WTC11 (cell line): Measurements from ENCODE around the gene PEAK3.

Source experiments
- JUN ChIP-seq: sonication (generic); formaldehyde crosslinking; IDR thresholded peaks from 2 replicates; pipeline ENCODE4 v1.8.0; 2023; ENCODE audit warnings: mild to moderate bottlenecking, missing genetic modification reagents
- TEAD1 ChIP-seq: sonication (generic); formaldehyde crosslinking; IDR thresholded peaks from 2 replicates; pipeline ENCODE4 v1.8.0; 2022; ENCODE audit warnings: mild to moderate bottlenecking, missing genetic modification reagents
- TEAD4 ChIP-seq: sonication (generic); formaldehyde crosslinking; IDR thresholded peaks from 2 replicates; pipeline ENCODE4 v1.8.0; 2022; ENCODE audit warnings: mild to moderate bottlenecking, missing genetic modification reagents
- TF ChIP-seq, protein P1 (sequence below): fragments of 200-600 bp; IDR thresholded peaks from 2 replicates; pipeline ENCODE4 v1.8.0; 2022; ENCODE audit warnings: antibody characterized with exemption
- TF ChIP-seq, protein P2 (sequence below): sonication (generic); formaldehyde crosslinking; IDR thresholded peaks from 2 replicates; pipeline ENCODE4 v1.8.1; 2022; ENCODE audit warnings: missing genetic modification reagents, borderline replicate concordance
- TF ChIP-seq, protein P3 (sequence below): sonication (generic); formaldehyde crosslinking; IDR thresholded peaks from 2 replicates; pipeline ENCODE4 v1.8.1; 2023; ENCODE audit warnings: mild to moderate bottlenecking, missing genetic modification reagents, borderline replicate concordance
- TF ChIP-seq, protein P4 (sequence below): sonication (generic); formaldehyde crosslinking; conservative IDR thresholded peaks from 2 replicates; pipeline ENCODE4 v1.8.1; 2022; ENCODE audit warnings: mild to moderate bottlenecking, missing genetic modification reagents

DNA sequence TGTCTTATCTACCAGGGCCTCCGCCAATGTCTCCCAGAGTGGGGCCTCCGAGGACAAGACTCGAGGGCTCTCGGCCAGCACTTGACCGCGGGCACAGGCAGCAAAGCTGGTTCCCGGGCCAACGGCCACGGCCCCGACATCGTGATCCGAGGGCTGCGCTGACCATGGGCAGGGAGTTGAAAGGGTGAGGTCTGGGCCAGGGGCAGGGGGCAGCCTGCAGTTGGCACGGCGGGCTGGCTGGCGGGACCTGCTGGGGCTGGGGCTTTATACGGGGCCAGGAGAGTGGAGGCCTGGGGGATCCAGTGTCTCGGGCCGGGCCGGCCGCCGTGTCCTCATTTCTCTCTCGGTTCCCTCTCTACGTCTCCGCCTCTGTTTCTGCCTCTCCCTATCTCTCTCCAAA lies 35.8 kb upstream of the PEAK3 start:
- TF ChIP-seq TEAD4 (CRISPR knock-in tag): no peak
- TF ChIP-seq, protein P1, sequence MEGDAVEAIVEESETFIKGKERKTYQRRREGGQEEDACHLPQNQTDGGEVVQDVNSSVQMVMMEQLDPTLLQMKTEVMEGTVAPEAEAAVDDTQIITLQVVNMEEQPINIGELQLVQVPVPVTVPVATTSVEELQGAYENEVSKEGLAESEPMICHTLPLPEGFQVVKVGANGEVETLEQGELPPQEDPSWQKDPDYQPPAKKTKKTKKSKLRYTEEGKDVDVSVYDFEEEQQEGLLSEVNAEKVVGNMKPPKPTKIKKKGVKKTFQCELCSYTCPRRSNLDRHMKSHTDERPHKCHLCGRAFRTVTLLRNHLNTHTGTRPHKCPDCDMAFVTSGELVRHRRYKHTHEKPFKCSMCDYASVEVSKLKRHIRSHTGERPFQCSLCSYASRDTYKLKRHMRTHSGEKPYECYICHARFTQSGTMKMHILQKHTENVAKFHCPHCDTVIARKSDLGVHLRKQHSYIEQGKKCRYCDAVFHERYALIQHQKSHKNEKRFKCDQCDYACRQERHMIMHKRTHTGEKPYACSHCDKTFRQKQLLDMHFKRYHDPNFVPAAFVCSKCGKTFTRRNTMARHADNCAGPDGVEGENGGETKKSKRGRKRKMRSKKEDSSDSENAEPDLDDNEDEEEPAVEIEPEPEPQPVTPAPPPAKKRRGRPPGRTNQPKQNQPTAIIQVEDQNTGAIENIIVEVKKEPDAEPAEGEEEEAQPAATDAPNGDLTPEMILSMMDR: no peak
- no peak for TF ChIP-seq TEAD1
- no peak for TF ChIP-seq JUN (CRISPR knock-in tag)
- TF ChIP-seq, protein P2, sequence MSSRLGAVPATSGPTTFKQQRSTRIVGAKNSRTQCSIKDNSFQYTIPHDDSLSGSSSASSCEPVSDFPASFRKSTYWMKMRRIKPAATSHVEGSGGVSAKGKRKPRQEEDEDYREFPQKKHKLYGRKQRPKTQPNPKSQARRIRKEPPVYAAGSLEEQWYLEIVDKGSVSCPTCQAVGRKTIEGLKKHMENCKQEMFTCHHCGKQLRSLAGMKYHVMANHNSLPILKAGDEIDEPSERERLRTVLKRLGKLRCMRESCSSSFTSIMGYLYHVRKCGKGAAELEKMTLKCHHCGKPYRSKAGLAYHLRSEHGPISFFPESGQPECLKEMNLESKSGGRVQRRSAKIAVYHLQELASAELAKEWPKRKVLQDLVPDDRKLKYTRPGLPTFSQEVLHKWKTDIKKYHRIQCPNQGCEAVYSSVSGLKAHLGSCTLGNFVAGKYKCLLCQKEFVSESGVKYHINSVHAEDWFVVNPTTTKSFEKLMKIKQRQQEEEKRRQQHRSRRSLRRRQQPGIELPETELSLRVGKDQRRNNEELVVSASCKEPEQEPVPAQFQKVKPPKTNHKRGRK (CRISPR knock-in tag): no peak
- TF ChIP-seq, protein P3, sequence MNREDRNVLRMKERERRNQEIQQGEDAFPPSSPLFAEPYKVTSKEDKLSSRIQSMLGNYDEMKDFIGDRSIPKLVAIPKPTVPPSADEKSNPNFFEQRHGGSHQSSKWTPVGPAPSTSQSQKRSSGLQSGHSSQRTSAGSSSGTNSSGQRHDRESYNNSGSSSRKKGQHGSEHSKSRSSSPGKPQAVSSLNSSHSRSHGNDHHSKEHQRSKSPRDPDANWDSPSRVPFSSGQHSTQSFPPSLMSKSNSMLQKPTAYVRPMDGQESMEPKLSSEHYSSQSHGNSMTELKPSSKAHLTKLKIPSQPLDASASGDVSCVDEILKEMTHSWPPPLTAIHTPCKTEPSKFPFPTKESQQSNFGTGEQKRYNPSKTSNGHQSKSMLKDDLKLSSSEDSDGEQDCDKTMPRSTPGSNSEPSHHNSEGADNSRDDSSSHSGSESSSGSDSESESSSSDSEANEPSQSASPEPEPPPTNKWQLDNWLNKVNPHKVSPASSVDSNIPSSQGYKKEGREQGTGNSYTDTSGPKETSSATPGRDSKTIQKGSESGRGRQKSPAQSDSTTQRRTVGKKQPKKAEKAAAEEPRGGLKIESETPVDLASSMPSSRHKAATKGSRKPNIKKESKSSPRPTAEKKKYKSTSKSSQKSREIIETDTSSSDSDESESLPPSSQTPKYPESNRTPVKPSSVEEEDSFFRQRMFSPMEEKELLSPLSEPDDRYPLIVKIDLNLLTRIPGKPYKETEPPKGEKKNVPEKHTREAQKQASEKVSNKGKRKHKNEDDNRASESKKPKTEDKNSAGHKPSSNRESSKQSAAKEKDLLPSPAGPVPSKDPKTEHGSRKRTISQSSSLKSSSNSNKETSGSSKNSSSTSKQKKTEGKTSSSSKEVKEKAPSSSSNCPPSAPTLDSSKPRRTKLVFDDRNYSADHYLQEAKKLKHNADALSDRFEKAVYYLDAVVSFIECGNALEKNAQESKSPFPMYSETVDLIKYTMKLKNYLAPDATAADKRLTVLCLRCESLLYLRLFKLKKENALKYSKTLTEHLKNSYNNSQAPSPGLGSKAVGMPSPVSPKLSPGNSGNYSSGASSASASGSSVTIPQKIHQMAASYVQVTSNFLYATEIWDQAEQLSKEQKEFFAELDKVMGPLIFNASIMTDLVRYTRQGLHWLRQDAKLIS (CRISPR knock-in tag): no peak
- TF ChIP-seq, protein P4, sequence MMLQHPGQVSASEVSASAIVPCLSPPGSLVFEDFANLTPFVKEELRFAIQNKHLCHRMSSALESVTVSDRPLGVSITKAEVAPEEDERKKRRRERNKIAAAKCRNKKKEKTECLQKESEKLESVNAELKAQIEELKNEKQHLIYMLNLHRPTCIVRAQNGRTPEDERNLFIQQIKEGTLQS (CRISPR knock-in tag): no peak
